ENCODE measurements around the gene KCNT2. TPM values are rescaled to one million over a fixed set of nuclear protein-coding genes. Genes with fewer than 3 reads are reported as not detected.

The KCNT2 gene
- total and polyA plus RNA-seq, 10 of the 15 experiments (the other 5 are each of a cell fraction or from before 2014, with no cell fraction given): not detected

DNA sequence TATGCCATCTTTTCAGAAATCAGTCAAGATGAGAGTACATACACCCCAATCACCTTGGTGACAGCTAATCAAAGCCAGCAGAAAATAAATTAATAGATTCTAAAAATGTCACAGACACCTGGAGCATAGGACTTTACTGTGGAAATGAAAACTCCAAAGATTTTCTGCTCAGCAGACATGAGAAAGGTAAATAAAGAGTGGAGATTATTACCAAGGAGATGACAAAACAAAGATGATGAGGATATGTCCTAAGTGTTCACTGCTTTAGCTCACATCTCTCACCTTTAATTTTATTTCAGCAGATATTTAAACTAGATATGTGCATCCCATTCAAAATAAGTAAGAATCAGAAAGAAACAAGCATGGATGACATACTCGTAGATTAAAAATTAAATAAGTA, 14.8 kb upstream of the KCNT2 start:
- no peak for FAIRE-seq
- in situ Hi-C loops (cut with MboI) (no loop called here), intact Hi-C loops (cut with micrococcal nuclease; ENCODE audit: unreplicated experiment) (no loop called here)
- TF ChIP-seq NFYA (IDR thresholded peaks at IDR 0.05; ENCODE audit: borderline replicate concordance, low read depth, low read length) (no peak), ZZZ3 (IDR thresholded peaks at IDR 0.05; ENCODE audit: control insufficient read depth, insufficient read length, low read depth) (no peak), KLF5 (IDR thresholded peaks at IDR 0.05; ENCODE audit: partially characterized antibody) (no peak), SMC3 (IDR thresholded peaks at IDR 0.05; ENCODE audit: borderline replicate concordance, low read length) (no peak), NR2C1 (IDR thresholded peaks at IDR 0.05) (no peak), CREB1 (IDR thresholded peaks at IDR 0.05; ENCODE audit: low read depth) (no peak), YY1 (IDR thresholded peaks at IDR 0.05; ENCODE audit: low read depth, low read length) (no peak), HCFC1 (IDR thresholded peaks at IDR 0.05; ENCODE audit: low read length) (no peak), MEF2A (IDR thresholded peaks at IDR 0.05; ENCODE audit: insufficient read depth, low read depth, low read length) (no peak)
- TF ChIP-seq, protein P1, sequence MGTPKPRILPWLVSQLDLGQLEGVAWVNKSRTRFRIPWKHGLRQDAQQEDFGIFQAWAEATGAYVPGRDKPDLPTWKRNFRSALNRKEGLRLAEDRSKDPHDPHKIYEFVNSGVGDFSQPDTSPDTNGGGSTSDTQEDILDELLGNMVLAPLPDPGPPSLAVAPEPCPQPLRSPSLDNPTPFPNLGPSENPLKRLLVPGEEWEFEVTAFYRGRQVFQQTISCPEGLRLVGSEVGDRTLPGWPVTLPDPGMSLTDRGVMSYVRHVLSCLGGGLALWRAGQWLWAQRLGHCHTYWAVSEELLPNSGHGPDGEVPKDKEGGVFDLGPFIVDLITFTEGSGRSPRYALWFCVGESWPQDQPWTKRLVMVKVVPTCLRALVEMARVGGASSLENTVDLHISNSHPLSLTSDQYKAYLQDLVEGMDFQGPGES (IDR thresholded peaks at IDR 0.05): no peak
- TF ChIP-seq, protein P2, sequence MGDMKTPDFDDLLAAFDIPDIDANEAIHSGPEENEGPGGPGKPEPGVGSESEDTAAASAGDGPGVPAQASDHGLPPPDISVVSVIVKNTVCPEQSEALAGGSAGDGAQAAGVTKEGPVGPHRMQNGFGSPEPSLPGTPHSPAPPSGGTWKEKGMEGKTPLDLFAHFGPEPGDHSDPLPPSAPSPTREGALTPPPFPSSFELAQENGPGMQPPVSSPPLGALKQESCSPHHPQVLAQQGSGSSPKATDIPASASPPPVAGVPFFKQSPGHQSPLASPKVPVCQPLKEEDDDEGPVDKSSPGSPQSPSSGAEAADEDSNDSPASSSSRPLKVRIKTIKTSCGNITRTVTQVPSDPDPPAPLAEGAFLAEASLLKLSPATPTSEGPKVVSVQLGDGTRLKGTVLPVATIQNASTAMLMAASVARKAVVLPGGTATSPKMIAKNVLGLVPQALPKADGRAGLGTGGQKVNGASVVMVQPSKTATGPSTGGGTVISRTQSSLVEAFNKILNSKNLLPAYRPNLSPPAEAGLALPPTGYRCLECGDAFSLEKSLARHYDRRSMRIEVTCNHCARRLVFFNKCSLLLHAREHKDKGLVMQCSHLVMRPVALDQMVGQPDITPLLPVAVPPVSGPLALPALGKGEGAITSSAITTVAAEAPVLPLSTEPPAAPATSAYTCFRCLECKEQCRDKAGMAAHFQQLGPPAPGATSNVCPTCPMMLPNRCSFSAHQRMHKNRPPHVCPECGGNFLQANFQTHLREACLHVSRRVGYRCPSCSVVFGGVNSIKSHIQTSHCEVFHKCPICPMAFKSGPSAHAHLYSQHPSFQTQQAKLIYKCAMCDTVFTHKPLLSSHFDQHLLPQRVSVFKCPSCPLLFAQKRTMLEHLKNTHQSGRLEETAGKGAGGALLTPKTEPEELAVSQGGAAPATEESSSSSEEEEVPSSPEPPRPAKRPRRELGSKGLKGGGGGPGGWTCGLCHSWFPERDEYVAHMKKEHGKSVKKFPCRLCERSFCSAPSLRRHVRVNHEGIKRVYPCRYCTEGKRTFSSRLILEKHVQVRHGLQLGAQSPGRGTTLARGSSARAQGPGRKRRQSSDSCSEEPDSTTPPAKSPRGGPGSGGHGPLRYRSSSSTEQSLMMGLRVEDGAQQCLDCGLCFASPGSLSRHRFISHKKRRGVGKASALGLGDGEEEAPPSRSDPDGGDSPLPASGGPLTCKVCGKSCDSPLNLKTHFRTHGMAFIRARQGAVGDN (IDR thresholded peaks at IDR 0.05): no peak
- DNase-seq (ENCODE audit: low read depth, low spot score): no peak
- SMC1A ChIA-PET (ENCODE audit: uncharacterized antibody, unreplicated experiment): no interaction called here
- Histone ChIP-seq H3K4me1 (ENCODE audit: control insufficient read depth, insufficient read depth, low read length) (no peaks in the 10 kb centered on the region), H2AFZ (ENCODE audit: control insufficient read depth, low read depth, low read length) (no peak overlapping the region), H3K36me3 (ENCODE audit: control insufficient read depth in 2 of 2, insufficient read depth in 2 of 2, low read length in 1 of 2) (no peaks in the 10 kb centered on the region), H3K27me3 (replicated peaks in 1 of 2; ENCODE audit: control insufficient read depth in 2 of 2, insufficient read depth in 2 of 2, low read length in 1 of 2) (no peaks in the 10 kb centered on the region), H3K4me2 (ENCODE audit: control insufficient read depth, insufficient read depth) (no peak overlapping the region), H3K4me3 (no peak overlapping the region), H3K79me2 (ENCODE audit: control insufficient read depth, insufficient read depth, low read length) (no peaks in the 10 kb centered on the region), H4K20me1 (ENCODE audit: control insufficient read depth, insufficient read depth) (no peaks in the 10 kb centered on the region), H3K27ac (ENCODE audit: control insufficient read depth, insufficient read depth) (no peak overlapping the region), H3K9ac (ENCODE audit: control insufficient read depth, insufficient read depth, low read length) (no peak overlapping the region), H3K9me3 (replicated peaks; ENCODE audit: control insufficient read depth, insufficient read depth, low read length) (no peaks in the 10 kb centered on the region)
- POLR2A ChIA-PET: no interaction called here
- no TSS peak for BruUV-seq (replicated peaks)
- WGBS (ENCODE audit: insufficient coverage, insufficient replicate concordance, low lambda C conversion rate, missing lambda C conversion rate): 4% methylated on average over 1 of the region's 1 CpG
- CTCF ChIA-PET: no interaction called here
- no peak for ATAC-seq
- RAD21 ChIA-PET (ENCODE audit: unreplicated experiment): no interaction called here

All from GM12878 (cell line).